GM21526 (cell line): ENCODE measurements around the gene TOP2B.

Experiments used
- ATAC-seq: cut with Tn5 transposase; IDR thresholded peaks from one replicate; pipeline ENCODE4 v1.9.1; 2021; ENCODE audit warnings: moderate library complexity; ENCODE audit not compliant: unreplicated experiment, low FRiP score

TOP2B gene

GRCh38 chr3:25664812-25665314 is at the start of gene TOP2B:
Gene TOP2B (minus strand): TSS chr3:25664907. CDS start chr3:25664297, 610 bp downstream.
- ATAC-seq = peak; percentile 93

GRCh38 chr3:25713341-25713985 is 48.8 kb upstream of the TOP2B start:
- ATAC-seq = no peak

- no peak for ATAC-seq
Measured at GRCh38 chr3:25711090-25711489, 46.4 kb upstream of the TOP2B start.

GRCh38 chr3:25708036-25708435 is 43.3 kb upstream of the TOP2B start:
- no peak for ATAC-seq

- ATAC-seq = no peak
Measured at GRCh38 chr3:25707268-25707926, 42.7 kb upstream of the TOP2B start.

GRCh38 chr3:25706213-25706612 is 41.5 kb upstream of the TOP2B start:
- ATAC-seq = no peak

- no peak for ATAC-seq
Measured at GRCh38 chr3:25697553-25697952, 32.8 kb upstream of the TOP2B start.

GRCh38 chr3:25695731-25696420 is 31.2 kb upstream of the TOP2B start:
- ATAC-seq = no peak

- no peak for ATAC-seq
Measured at GRCh38 chr3:25693238-25693637, 28.5 kb upstream of the TOP2B start.

- ATAC-seq = no peak
Measured at GRCh38 chr3:25692341-25692740, 27.6 kb upstream of the TOP2B start.

- no peak for ATAC-seq
Measured at GRCh38 chr3:25690768-25691533, 26.2 kb upstream of the TOP2B start.

GRCh38 chr3:25689226-25689625 is 24.5 kb upstream of the TOP2B start:
- ATAC-seq = no peak

GRCh38 chr3:25687742-25688141 is 23.0 kb upstream of the TOP2B start:
- ATAC-seq = no peak

GRCh38 chr3:25686766-25687165 is 22.1 kb upstream of the TOP2B start:
- no peak for ATAC-seq

GRCh38 chr3:25683882-25684281 is 19.2 kb upstream of the TOP2B start:
- no peak for ATAC-seq

GRCh38 chr3:25683410-25683809 is 18.7 kb upstream of the TOP2B start:
- ATAC-seq = no peak

GRCh38 chr3:25679642-25680302 is 15.1 kb upstream of the TOP2B start:
- ATAC-seq = no peak

GRCh38 chr3:25679166-25679565 is 14.5 kb upstream of the TOP2B start:
- ATAC-seq = no peak

GRCh38 chr3:25678581-25678980 is 13.9 kb upstream of the TOP2B start:
- no peak for ATAC-seq

GRCh38 chr3:25677121-25677520 is 12.4 kb upstream of the TOP2B start:
- ATAC-seq = no peak
